GM23338 (cell line): ENCODE measurements around the gene PLAAT5. TPM values are rescaled to one million over a fixed set of nuclear protein-coding genes. Genes with fewer than 3 reads are reported as not detected.

ENCODE experiments used
- ATAC-seq: fragments of 200-7000 bp; cut with Tn5 transposase; 3 replicates; pipeline ENCODE4 v1.9.1; 2020
- DNase-seq: peaks from one replicate; pipeline ENCODE4 v3.0.0-alpha.2; 2015; ENCODE audit warnings: low spot score
- H2AFZ ChIP-seq: fragments of 200-600 bp; sonication (generic); 2 replicates; pipeline ENCODE4 v1.8.0; 2016; ENCODE audit warnings: antibody characterized with exemption, mild to moderate bottlenecking, moderate library complexity
- H3F3A ChIP-seq: fragments of 200-600 bp; sonication (generic); replicated peaks from 2 replicates; pipeline ENCODE4 v1.8.0; 2017; ENCODE audit warnings: antibody characterized with exemption, mixed run types, low read depth
- H3K27ac ChIP-seq: fragments of 200-600 bp; sonication (generic); 2 replicates; pipeline ENCODE4 v1.6.1; 2016; ENCODE audit warnings: low read depth
- H3K27me3 ChIP-seq: fragments of 200-600 bp; sonication (generic); 2 replicates; pipeline ENCODE4 v1.8.0; 2016; ENCODE audit warnings: mild to moderate bottlenecking, mixed run types, moderate library complexity; ENCODE audit not compliant: insufficient read depth
- H3K36me3 ChIP-seq: fragments of 200-600 bp; sonication (generic); 2 replicates; pipeline ENCODE4 v1.8.0; 2016; ENCODE audit warnings: mild to moderate bottlenecking; ENCODE audit not compliant: insufficient read depth
- H3K4me1 ChIP-seq: fragments of 200-600 bp; sonication (generic); 2 replicates; pipeline ENCODE4 v1.8.0; 2016; ENCODE audit warnings: mild to moderate bottlenecking, moderate library complexity; ENCODE audit not compliant: insufficient read depth
- H3K4me2 ChIP-seq: fragments of 200-600 bp; sonication (generic); 2 replicates; pipeline ENCODE4 v1.7.1; 2017; ENCODE audit warnings: mixed run types
- H3K4me3 ChIP-seq: fragments of 200-600 bp; sonication (generic); 2 replicates; pipeline ENCODE4 v1.6.1; 2016; ENCODE audit warnings: mixed run types
- H3K79me2 ChIP-seq: fragments of 200-600 bp; sonication (generic); replicated peaks from 2 replicates; pipeline ENCODE4 v1.8.0; 2017; ENCODE audit warnings: mild to moderate bottlenecking; ENCODE audit not compliant: insufficient read depth
- H3K9me2 ChIP-seq: fragments of 200-600 bp; sonication (generic); 2 replicates; pipeline ENCODE4 v1.8.0; 2017; ENCODE audit not compliant: insufficient read depth
- H4K20me1 ChIP-seq: fragments of 200-600 bp; sonication (generic); replicated peaks from 2 replicates; pipeline ENCODE4 v1.8.0; 2017; ENCODE audit warnings: mild to moderate bottlenecking; ENCODE audit not compliant: insufficient read depth
- H3K27ac Mint-ChIP-seq: 2 replicates; pipeline ENCODE4 v1.8.0; 2020; ENCODE audit warnings: inconsistent platforms, mild to moderate bottlenecking, moderate library complexity, mixed read lengths
- H3K27me3 Mint-ChIP-seq: 3 replicates; pipeline ENCODE4 v1.8.0; 2022; ENCODE audit warnings: low read depth, mild to moderate bottlenecking, moderate library complexity, mixed read lengths, inconsistent platforms; ENCODE audit not compliant: insufficient read depth, poor library complexity
- H3K36me3 Mint-ChIP-seq: 3 replicates; pipeline ENCODE4 v1.8.0; 2021; ENCODE audit warnings: low read depth, mild to moderate bottlenecking, inconsistent platforms, moderate library complexity, mixed read lengths
- H3K4me1 Mint-ChIP-seq: 3 replicates; pipeline ENCODE4 v1.8.0; 2020; ENCODE audit warnings: mild to moderate bottlenecking, inconsistent platforms, mixed read lengths
- H3K4me3 Mint-ChIP-seq: 3 replicates; pipeline ENCODE4 v1.8.0; 2021; ENCODE audit warnings: moderate library complexity, mild to moderate bottlenecking, inconsistent platforms, mixed read lengths
- H3K9me3 Mint-ChIP-seq: 3 replicates; pipeline ENCODE4 v1.8.0; 2020; ENCODE audit warnings: moderate library complexity, mild to moderate bottlenecking, inconsistent platforms, mixed read lengths
- ETS1 ChIP-seq: IDR thresholded peaks from 2 replicates; pipeline ENCODE4 v1.6.1; 2016; ENCODE audit warnings: antibody characterized with exemption
- EZH2 ChIP-seq: fragments of 200-600 bp; sonication (generic); IDR thresholded peaks from one replicate; pipeline ENCODE4 v1.8.0; 2017; ENCODE audit warnings: antibody characterized with exemption, mild to moderate bottlenecking, low read depth; ENCODE audit not compliant: unreplicated experiment
- EZH2phosphoT487 ChIP-seq: fragments of 200-600 bp; sonication (generic); IDR thresholded peaks from one replicate; pipeline ENCODE4 v1.8.1; 2018; ENCODE audit warnings: antibody characterized with exemption; ENCODE audit not compliant: unreplicated experiment
- JUNB ChIP-seq: IDR thresholded peaks from one replicate; pipeline ENCODE4 v1.6.1; 2016; ENCODE audit warnings: antibody characterized with exemption; ENCODE audit not compliant: unreplicated experiment
- POLR2AphosphoS5 ChIP-seq: IDR thresholded peaks from 2 replicates; pipeline ENCODE4 v1.6.1; 2016; ENCODE audit warnings: antibody characterized with exemption, low read depth
- STAT1 ChIP-seq: IDR thresholded peaks from one replicate; pipeline ENCODE4 v1.6.1; 2016; ENCODE audit warnings: antibody characterized with exemption; ENCODE audit not compliant: unreplicated experiment
- ZNF114 ChIP-seq: fragments of 250-450 bp; sonication (Bioruptor Pico); IDR thresholded peaks from 2 replicates; pipeline ENCODE4 v1.5.0; 2020; ENCODE audit warnings: mild to moderate bottlenecking, moderate library complexity
- ZNF331 ChIP-seq: fragments of 250-450 bp; sonication (Bioruptor Pico); IDR thresholded peaks from 2 replicates; pipeline ENCODE4 v1.5.0; 2020; ENCODE audit warnings: low read depth, mild to moderate bottlenecking, moderate library complexity
- polyA plus RNA-seq: library from polyadenylated mRNA; unstranded; fragments of >200 nt; fragmentation: Nextera tagmentation; extraction: Ambion mirVana; gene quantifications from 2 replicates; pipeline ENCODE4 v1.2.1, GENCODE V29; 2016
- total RNA-seq: library from RNA; depleted of rRNA; stranded (reverse); fragments of >200 nt; shearing (Covaris generic); gene quantifications from 2 replicates; pipeline ENCODE4 v1.2.3, GENCODE V29; 2014
- TF ChIP-seq, protein P1 (sequence below): fragments of 250-450 bp; sonication (Bioruptor Pico); IDR thresholded peaks from 2 replicates; pipeline ENCODE4 v1.5.0; 2020; ENCODE audit warnings: mild to moderate bottlenecking, moderate library complexity

The PLAAT5 gene
- total and polyA plus RNA-seq, 2 experiments from 2014 or later, result 7.7 to 11.6 TPM

- TF ChIP-seq, protein P1, sequence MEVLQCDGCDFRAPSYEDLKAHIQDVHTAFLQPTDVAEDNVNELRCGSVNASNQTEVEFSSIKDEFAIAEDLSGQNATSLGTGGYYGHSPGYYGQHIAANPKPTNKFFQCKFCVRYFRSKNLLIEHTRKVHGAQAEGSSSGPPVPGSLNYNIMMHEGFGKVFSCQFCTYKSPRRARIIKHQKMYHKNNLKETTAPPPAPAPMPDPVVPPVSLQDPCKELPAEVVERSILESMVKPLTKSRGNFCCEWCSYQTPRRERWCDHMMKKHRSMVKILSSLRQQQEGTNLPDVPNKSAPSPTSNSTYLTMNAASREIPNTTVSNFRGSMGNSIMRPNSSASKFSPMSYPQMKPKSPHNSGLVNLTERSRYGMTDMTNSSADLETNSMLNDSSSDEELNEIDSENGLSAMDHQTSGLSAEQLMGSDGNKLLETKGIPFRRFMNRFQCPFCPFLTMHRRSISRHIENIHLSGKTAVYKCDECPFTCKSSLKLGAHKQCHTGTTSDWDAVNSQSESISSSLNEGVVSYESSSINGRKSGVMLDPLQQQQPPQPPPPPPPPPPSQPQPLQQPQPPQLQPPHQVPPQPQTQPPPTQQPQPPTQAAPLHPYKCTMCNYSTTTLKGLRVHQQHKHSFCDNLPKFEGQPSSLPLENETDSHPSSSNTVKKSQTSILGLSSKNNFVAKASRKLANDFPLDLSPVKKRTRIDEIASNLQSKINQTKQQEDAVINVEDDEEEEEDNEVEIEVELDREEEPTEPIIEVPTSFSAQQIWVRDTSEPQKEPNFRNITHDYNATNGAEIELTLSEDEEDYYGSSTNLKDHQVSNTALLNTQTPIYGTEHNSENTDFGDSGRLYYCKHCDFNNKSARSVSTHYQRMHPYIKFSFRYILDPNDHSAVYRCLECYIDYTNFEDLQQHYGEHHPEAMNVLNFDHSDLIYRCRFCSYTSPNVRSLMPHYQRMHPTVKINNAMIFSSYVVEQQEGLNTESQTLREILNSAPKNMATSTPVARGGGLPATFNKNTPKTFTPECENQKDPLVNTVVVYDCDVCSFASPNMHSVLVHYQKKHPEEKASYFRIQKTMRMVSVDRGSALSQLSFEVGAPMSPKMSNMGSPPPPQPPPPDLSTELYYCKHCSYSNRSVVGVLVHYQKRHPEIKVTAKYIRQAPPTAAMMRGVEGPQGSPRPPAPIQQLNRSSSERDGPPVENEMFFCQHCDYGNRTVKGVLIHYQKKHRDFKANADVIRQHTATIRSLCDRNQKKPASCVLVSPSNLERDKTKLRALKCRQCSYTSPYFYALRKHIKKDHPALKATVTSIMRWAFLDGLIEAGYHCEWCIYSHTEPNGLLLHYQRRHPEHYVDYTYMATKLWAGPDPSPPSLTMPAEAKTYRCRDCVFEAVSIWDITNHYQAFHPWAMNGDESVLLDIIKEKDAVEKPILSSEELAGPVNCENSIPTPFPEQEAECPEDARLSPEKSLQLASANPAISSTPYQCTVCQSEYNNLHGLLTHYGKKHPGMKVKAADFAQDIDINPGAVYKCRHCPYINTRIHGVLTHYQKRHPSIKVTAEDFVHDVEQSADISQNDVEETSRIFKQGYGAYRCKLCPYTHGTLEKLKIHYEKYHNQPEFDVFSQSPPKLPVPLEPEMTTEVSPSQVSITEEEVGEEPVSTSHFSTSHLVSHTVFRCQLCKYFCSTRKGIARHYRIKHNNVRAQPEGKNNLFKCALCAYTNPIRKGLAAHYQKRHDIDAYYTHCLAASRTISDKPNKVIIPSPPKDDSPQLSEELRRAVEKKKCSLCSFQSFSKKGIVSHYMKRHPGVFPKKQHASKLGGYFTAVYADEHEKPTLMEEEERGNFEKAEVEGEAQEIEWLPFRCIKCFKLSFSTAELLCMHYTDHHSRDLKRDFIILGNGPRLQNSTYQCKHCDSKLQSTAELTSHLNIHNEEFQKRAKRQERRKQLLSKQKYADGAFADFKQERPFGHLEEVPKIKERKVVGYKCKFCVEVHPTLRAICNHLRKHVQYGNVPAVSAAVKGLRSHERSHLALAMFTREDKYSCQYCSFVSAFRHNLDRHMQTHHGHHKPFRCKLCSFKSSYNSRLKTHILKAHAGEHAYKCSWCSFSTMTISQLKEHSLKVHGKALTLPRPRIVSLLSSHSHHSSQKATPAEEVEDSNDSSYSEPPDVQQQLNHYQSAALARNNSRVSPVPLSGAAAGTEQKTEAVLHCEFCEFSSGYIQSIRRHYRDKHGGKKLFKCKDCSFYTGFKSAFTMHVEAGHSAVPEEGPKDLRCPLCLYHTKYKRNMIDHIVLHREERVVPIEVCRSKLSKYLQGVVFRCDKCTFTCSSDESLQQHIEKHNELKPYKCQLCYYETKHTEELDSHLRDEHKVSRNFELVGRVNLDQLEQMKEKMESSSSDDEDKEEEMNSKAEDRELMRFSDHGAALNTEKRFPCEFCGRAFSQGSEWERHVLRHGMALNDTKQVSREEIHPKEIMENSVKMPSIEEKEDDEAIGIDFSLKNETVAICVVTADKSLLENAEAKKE (CRISPR knock-in tag), result no peak
- TF ChIP-seq ZNF114, result no peak
Observed at GRCh38 chr11:63517156-63517555, 26.2 kb upstream of the PLAAT5 start (continued).

DNA sequence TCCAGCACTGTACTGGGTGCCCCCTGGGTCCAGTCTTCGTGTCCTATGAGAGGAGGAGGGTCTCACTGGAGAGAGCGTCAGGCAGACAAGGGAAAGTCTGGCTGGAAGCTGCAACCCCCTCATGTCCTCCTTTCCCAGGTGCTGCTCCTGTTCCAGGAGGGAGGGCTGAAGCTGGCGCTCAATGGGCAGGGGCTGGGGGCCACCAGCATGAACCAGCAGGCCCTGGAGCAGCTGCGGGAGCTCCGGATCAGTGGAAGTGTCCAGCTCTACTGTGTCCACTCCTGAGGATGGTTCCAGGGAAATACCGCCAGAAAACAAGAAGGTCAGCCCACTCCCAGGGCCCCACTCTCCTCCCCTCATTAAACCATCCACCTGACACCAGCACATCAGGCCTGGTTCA is 25.1 kb upstream of the PLAAT5 start:
- Histone ChIP-seq H3K27me3 (no peaks in the 10 kb centered on the region), H3K36me3 (peaks cover 8% of the 10 kb centered on the region; the same call in 1 of the 2 replicates), H3K27ac (no peak overlapping the region), H3K4me3 (no peak overlapping the region), H2AFZ (no peak overlapping the region), H3F3A (no peaks in the 10 kb centered on the region), H3K79me2 (no peaks in the 10 kb centered on the region), H4K20me1 (no peaks in the 10 kb centered on the region), H3K9me2 (no peaks in the 10 kb centered on the region; the same call in 1 of the 2 replicates), H3K4me2 (no peak overlapping the region), H3K4me1 (no peaks in the 10 kb centered on the region)
- Mint-ChIP-seq H3K4me1 (peaks cover 2% of the 10 kb centered on the region; the same call in 2 of the 3 replicates), H3K9me3 (peaks cover 13% of the 10 kb centered on the region), H3K27ac (no peak overlapping the region), H3K27me3 (no peaks in the 10 kb centered on the region), H3K4me3 (no peak overlapping the region), H3K36me3 (peaks cover 10% of the 10 kb centered on the region; the same call in 2 of the 3 replicates)
- ATAC-seq, result no peak
- no peak for DNase-seq
- TF ChIP-seq JUNB (no peak), ETS1 (no peak), ZNF114 (no peak), STAT1 (no peak), POLR2AphosphoS5 (no peak), ZNF331 (CRISPR knock-in tag) (no peak), EZH2phosphoT487 (no peak), EZH2 (no peak)
- TF ChIP-seq, protein P1 (CRISPR knock-in tag), result no peak
